HT1080 (cell line): ENCODE measurements around the gene HAUS1. TPM values are rescaled to one million over a fixed set of nuclear protein-coding genes. Genes with fewer than 3 reads are reported as not detected.
"Not testable (repeated sequence)": the region's sequence is repeated elsewhere in the genome, so short reads cannot be mapped to it uniquely, and the experiment has no call there.

Source experiments
- DNase-seq: peaks from one replicate; pipeline ENCODE4 v3.0.0-alpha.2; 2015; ENCODE audit warnings: low read depth
- total RNA-seq: library from RNA; depleted of rRNA; stranded (reverse); fragments of >200 nt; shearing (Covaris generic); gene quantifications from 2 replicates; pipeline ENCODE4 v1.2.3, GENCODE V29; 2014

Gene HAUS1
- total RNA-seq, 1 experiment from 2014 or later: 51.9 TPM

DNA sequence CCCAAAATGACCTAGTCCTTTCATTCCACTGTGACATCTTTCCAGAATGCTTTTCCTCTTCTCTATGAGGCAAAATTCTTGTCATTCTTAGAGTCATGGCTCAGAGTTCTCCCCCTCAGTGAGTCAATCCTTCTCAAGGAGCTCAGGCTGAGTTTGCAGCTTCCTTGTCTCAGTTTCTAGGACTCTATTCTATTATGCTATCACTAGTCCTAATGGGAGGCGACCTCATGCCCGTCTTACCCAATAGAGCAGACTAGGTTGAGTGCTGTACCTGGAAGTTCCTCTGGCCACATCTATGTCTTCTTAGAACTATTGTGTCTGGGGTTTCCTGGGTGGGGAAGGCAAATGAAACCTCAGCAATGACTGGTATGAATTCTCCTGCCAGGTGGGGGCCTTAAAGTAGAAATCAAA is 51.5 kb downstream of the HAUS1 start:
- peak; percentile 89 for DNase-seq

DNA sequence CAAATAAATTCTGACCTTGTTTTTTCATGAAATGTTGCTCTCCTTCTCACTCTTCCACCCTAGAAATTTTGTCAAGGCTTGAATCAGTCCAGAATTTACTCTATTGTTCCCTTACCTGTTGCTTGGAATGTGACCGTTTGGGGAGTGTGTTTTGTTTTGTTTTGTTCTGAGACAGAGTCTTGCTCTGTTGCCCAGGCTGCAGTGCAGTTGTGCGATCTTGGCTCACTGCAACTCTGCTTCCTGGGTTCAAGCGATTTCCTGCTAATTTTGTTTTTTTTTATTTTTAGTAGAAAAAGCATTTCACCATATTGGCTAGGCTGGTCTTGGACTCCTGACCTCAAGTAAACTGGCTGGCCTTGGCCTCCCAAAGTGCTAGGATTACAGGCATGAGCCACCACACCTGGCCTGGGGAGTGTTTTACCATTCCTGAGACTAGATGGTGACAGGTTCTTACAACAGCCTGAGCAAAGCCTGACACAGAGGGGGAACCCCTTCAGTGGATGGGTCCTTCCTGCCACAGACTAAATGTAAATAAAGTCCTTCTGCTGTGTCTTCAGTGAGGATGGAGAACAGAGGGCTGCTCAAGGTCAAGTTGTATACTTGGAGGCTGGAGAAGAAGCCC is 52.0 kb downstream of the HAUS1 start:
- no peak for DNase-seq

DNA sequence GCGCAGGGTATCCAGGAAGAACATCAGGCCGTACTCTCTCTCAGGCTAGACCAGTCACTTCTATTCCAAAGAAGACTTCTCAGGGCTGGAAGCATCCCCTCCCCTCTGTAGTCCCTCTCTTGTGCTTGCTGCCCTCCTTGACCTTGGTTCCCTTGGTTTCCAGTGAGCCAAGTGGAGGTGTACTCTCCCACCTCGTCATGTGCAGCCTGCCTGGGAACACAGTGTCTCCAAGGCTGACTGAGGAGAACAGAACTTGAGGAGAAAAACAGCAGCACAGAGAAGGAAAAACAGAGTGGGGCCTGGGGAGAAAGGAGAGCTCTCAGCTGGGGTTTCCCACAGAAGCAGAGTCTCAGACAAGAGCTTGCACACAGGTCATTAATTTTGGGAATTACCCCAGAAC is 52.7 kb downstream of the HAUS1 start:
- no peak for DNase-seq

DNA sequence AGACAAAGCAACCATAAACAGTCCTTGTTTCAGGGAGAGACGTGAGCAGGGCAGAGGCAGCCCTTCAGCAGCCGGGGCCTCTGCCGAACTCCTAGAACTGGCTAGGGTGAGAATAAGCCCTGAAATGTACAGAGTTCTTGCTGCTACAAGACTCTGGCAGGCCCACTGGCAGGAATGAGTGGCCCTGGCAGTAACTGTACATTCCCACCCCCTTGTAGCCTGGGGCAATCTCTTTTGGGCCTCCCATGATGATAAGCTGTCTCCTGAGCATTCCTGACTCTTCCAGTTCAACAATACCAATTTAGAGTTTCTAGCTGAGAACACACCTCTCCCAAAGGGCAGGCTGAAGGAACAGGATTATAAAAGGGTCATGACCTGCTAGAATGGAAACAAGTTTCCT is 54.3 kb downstream of the HAUS1 start:
- DNase-seq: no peak

DNA sequence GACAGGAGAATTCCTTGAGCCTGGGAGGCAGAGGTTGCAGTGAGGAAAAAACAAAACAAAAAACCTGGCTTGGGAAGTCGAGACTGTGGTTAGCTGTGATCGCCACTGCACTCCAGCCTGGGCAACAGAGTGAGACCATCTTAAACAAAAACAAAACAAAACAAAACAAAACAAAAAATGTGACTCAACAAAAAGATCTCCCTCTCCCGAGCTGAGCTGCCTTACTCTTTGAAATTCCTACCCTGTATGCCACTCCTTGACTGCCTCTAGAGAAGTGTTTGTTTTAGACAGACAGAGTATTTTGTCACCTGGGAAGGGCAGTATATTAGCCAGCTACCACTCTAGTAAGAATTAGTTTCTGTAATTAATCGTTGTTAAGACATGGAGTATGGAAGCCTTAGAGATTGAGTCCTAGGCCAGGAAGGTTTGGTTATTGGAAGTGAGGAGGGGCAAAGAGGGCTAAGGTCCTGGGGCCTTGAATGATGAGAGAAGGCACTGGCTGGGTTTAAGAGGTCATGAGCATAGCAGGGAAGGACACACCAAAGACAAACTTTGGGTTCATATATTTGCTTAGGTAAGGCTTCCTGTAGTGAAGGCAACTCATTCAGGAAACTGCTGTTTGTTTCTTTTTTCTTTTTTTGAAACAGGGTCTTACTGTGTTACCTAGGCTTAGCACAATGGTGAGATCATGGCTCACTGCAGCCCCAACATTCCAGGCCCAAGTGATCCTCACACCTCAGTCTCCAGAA is 56.0 kb downstream of the HAUS1 start:
- no peak for DNase-seq

DNA sequence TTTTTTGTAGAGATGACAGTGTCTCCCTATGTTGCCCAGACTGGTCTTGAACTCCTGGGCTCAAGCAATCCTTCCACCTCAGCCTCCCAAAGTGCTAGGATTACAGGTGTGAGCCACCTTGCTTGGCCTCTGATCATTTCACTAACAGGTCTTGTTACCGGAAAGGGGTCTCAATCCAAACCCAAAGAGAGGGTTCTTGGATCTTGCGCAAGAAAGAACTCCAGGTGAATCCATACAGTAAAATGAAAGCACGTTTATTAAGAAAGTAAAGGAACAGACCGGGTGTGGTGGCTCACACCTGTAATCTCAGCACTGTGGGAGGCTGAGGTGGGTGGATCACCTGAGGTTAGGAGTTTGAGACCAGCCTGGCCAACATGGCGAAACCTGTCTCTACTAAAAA is 56.7 kb downstream of the HAUS1 start:
- not testable (repeated sequence) for DNase-seq

DNA sequence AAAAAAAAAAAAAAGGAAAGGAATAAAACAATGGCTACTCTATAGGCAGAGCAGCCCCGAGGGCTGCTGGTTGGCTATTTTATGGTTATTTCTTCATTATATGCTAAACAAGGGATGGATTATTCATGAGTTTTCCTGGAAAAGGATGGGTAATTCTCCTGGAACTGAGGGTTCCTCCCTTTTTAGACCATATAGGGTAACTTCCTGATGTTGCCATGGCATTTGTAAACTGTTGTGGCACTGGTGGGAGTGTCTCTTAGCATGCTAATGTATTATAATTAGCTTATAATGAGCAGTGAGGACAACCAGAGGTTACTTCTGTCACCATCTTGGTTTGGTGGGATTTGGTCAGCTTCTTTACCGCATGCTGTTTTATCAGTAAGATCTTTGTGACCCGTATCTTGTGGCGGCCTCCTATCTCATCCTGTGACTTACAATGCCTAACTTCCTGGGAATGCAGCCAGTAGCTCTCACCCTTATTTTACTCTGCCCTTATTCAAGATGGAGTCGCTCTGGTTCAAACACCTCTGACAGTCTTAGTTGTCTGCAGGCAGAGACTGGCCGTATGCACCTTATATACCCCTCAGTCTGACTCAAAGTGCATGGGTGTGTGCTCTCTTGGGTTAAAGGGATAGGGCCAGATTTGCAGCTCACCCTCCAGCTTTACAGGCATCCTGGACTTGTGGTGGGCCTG is 57.7 kb downstream of the HAUS1 start:
- no peak for DNase-seq

DNA sequence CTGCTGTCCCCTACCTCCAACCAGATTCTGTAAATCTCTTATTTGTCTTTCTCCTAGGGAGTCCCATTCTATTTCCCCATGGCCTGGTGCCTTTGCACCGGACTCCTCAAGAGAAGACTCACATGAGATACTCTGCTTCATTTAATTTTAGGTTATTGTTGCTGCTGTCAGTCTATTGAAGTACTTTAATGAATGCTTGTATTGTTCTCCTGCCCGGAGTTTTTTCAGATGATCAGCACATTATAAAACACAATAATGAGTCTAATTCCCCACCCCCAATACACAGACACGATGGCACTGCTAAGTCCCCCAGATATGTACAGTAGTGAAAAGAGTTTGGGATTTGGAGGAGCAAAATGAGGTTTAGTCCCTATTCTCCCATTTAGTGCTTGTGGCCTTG is 58.9 kb downstream of the HAUS1 start:
- no peak for DNase-seq

DNA sequence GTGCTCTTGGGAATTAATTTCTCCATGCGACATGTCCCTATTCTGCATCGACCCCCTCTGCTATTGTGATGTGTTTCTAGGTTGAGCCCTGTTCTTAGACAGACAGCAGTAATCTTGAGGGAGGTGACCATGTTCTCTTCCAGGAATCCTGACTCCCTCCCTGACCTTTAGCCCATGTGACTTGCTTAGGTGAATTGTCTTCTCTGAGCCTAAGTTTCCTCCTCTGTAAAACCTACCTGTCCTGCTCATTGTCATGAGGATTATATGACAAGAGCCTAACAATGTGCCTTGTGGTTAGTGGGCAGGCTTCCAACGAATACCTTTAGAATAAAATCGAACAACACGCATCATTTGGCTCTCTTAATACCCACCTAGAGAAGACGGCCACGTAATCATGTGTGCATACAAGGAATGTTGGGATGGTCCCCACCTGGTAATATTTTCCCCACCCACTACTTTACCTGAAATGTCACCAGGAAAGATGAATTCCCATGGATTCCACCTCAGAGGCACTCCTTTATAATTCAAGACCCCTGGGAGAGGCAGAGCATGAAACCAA is 59.8 kb downstream of the HAUS1 start:
- no peak for DNase-seq

DNA sequence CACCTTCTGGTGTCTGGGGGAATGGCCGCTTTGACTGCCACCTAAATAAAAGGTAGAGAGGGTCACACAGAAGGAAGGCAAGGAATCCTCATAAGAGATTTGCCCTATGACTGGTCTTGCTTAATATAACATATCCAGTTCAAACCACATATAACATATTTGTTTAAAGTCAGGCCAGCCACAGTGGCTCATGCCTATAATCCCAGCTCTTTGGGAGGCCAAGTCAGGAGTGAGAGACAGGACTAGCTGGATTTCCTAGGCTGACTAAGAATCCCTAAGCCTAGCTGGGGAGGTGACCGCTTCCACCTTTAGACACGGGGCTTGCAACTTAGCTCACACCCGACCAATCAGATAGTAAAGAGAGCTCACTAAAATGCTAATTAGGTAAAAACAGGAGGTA is 60.3 kb downstream of the HAUS1 start:
- not testable (repeated sequence) for DNase-seq

DNA sequence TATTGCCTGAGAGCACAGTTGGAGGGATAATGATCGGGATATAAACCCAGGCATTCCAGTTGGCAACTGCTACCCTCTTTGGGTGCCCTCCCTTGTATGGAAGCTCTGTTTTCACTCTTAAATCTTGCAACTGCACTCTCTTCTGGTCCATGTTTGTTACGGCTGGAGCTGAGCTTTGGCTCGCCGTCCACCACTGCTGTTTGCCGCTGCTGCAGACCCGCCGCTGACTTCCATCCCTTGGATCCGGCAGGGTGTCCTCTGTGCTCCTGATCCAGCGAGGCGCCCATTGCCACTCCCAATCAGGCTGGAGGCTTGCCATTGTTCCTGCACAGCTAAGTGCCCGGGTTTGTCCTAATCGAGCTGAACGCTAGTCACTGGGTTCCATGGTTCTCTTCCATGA is 60.7 kb downstream of the HAUS1 start:
- DNase-seq: no peak

DNA sequence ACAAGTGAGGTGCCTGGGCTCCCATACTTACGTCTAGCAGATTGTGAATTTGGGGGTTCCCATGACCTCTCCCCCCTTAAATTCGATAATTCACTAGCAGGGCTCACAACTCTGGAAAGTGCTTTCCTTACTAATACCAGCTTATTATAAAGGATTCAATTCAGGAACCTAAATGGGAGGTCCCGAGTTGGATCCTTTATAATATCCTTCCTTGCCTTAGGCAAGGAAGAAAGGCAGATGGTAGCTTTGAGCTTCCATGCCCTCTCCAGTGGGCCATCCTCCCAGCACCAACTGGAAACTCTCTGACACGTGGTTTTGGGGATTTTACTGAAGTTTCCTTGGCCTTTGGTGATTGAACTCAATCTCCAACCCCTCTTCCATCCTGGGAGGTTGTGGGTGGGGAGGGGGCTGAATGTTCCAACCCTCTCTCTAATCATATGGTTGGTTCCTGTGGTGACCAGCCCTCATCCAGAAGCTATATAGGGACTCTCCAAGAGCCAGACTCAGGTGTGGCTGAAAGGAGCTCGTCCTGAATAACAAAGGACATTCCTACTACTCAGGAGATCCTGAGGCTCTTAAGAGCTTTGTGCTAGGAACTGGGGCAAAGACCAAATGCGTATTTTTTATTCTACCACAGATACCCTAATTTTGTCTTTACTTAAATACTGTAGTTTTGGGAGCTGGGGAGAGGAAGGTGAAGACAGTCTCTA is 62.2 kb downstream of the HAUS1 start:
- DNase-seq: no peak

DNA sequence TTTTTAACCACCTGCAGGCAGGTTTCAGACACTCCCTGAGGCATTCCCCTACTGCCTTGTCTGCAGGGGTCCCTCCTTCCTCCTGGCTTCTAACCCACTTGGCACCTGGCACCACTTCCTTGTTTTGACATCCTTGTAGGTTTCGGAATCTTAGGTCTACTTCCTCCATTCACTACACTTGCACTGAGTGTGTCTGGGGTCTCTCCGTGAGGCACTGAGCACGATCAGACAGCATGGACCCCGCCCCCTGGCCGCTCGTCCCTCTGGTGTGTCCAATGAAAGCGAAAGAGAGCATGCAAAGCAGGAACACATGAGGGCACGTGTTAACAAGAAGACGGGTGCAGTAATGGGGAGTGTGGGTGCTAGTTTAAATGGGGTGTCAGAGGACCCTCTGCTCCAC is 63.8 kb downstream of the HAUS1 start:
- DNase-seq: no peak

DNA sequence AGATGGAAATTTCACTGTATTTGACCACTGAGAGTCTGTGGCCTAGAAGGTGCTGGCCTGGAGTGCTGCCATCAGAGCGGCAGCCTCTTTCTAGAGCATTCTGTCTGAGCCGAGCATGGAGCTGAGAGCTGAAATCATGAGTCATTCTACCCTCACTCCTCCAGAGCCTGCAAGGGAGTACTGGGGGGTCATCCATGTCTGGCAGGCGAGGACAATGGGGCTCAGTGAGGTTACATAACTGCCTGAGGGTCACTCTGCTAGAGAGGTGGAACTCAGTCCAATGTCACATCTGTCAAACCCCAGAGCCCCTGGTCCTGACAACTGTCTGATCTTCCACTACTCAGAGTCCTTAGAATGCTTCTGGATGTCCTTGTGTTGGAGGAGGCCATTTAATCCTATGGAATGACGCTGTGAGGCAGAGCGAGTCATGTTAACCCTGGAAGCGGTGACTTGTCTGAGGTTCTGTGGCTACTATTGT is 65.3 kb downstream of the HAUS1 start:
- peak; percentile 70 for DNase-seq

DNA sequence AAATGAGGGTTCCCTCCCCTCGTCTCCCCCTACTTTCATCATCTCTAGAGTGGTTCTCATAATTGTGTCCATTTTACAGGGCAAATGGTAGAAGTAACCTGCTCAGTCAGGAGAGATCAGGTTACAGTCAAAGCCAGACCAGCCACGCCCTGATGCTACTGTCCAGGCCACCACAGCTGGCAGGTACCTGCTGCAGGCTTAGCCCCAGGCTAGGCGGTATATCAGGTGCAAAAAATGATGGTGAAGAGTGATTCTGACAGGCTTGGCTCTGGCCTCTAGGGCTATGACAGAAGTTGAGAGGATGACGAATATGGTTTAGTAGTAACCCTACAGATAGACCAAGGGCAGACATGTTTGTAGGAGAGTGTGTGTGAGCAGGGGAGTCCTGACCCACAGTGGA is 67.1 kb downstream of the HAUS1 start:
- no peak for DNase-seq

DNA sequence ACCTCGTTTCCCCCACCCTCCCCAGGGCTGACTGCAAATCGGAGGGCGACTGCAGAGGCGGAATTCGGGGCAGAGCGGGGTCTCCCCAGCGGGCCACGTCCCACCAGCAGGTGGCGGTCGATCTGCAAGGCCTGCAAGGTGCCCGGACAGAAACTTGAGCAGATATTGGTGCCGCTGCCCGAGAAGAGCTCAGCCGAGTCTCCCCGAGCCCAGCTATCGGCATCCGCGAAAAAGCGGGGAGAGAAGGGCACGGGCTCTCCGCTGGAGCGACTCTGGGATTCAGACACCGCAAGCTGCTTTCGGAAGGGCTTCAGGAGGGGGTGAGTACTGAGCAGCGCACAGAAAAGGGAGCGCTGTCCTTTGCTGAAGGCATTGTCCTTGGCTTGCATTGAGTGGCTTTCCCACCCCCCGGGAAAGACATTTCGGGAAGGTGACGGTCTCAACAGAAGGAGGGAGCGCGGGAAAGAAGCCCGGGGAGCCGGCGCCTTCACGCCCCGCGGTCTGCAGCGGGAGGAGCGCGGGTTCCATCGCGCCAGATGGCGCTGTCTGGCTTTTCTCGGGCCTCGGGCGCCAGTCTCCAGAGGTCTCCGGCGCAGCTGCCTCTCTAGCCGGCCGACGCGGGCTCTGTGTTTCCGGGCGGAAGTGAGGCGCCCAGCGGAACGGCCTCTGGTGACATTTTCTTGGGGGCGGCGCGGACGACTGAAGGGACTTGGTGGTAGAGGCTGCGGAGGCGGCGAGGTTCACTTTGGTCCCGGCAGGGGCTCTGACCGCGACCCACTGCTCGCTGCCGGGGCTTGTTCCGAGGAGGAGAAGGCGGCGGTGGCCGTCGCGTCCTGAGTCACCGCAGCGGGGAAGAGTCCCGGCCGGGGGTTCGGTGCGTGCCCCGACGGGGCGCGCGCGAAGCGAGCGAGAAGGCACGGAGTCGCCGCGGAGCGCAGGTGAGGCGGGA is 69.5 kb downstream of the HAUS1 start:
- peak; percentile 90 for DNase-seq

DNA sequence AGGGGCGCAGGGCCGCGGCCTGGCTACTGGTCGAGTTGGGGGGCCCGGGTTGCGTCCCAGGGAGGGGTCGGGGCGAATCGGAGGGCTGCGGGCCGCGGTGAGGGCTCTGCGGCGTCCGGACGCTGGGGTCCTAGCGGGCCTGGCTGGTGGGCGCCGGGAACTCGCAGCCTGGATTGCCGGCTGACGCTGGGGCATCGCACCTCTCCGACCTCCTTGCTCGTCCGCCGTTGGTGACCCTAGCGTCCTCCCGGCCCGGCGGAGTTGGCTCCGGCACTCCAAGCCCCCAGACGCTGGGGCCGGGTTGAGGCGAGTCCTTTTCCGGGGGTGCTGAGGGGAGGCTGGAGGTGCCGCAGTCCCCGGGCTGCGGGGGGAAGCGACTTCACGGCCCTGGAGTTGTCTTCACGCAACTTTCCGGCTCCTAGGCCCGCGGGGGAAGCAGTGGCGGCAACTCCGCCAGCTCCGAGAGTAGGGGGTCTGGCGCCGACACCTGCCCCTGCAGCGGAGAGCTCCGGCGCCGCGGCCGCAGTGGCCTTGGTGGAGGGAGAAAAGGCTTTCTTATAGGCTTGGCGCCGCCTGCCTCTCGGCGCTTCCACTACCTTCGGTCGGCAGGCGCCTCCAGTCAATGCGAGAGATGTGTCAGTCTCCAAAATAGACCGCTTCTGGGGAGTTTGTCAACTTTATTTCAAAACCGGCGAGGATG is 70.3 kb downstream of the HAUS1 start:
- DNase-seq: no peak

DNA sequence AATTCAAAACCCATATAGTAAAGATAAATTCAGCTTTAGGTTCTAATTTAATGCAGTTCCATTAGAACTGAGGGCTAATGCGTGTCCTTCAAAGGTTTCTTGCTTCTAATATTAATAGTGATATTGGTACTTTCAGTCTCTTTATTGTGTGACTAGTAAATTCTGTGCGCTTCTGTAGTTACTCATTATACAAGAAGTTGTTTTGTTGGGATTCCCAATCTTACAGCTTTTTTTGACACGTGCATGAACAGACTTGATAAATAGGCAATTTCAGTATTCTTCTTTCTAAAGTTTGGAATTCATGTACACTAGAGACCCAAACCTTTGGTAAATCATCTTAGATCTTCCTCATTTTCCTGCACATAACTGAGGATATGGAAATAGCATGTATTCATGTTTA is 71.8 kb downstream of the HAUS1 start:
- no peak for DNase-seq
